CD4-positive, alpha-beta memory T cell (primary cell): Measurements from ENCODE around the gene ZNF79. TPM values are rescaled to one million over a fixed set of nuclear protein-coding genes. Genes with fewer than 3 reads are reported as not detected.

Source experiments
- CTCF ChIA-PET: fragments of 350-600 bp; sonication (Branson Sonifier 250); formaldehyde crosslinking; loops from one replicate; lab custom pipeline; 2021; ENCODE audit warnings: inconsistent platforms; ENCODE audit not compliant: partially characterized antibody; lab: Charles Lee
- POLR2A ChIA-PET: fragments of 350-600 bp; sonication (Branson Sonifier 250); formaldehyde crosslinking; loops from one replicate; lab custom pipeline; 2021; ENCODE audit not compliant: partially characterized antibody; lab: Charles Lee
- DNase-seq, 5 donors: peaks; one replicate each; pipeline versions ENCODE4 v3.0.0 to v3.0.0-alpha.2; 2020 to 2022; ENCODE audit warnings: mixed read lengths in 1 of 5
- H3K27ac ChIP-seq: one replicate; pipeline ENCODE4 v1.7.0; 2013; ENCODE audit warnings: low read depth, low read length
- H3K27me3 ChIP-seq: 2 replicates; pipeline ENCODE4 v1.7.0; 2013; ENCODE audit warnings: mild to moderate bottlenecking, low read length, moderate library complexity; ENCODE audit not compliant: insufficient read depth
- H3K36me3 ChIP-seq: 2 replicates; pipeline ENCODE4 v1.7.0; 2013; ENCODE audit warnings: mild to moderate bottlenecking, low read length, moderate library complexity; ENCODE audit not compliant: insufficient read depth
- H3K4me1 ChIP-seq: 2 replicates; pipeline ENCODE4 v1.7.0; 2013; ENCODE audit warnings: mild to moderate bottlenecking, low read length, moderate library complexity; ENCODE audit not compliant: insufficient read depth
- H3K4me3 ChIP-seq, 2 donors: one replicate each; pipeline ENCODE4 v1.7.0; 2013; ENCODE audit warnings: low read length in 2 of 2, mild to moderate bottlenecking in 1 of 2
- H3K9me3 ChIP-seq, 2 donors: one replicate each; pipeline ENCODE4 v1.7.0; 2013; ENCODE audit warnings: low read length in 2 of 2, control low read depth in 1 of 2; ENCODE audit not compliant: control insufficient read depth in 1 of 2
- H3K27ac Mint-ChIP-seq, 7 donors: one replicate each; pipeline ENCODE4 v1.8.0; 2020 to 2021; ENCODE audit warnings: mixed read lengths in 7 of 7, mild to moderate bottlenecking in 6 of 7, inconsistent platforms in 3 of 7, moderate library complexity in 3 of 7
- H3K27me3 Mint-ChIP-seq, 2 donors: one replicate each; pipeline ENCODE4 v1.8.0; 2020 to 2021; ENCODE audit warnings: mixed read lengths in 2 of 2
- H3K36me3 Mint-ChIP-seq, 2 donors: one replicate each; pipeline ENCODE4 v1.8.0; 2020 to 2021; ENCODE audit warnings: mixed read lengths in 2 of 2, inconsistent platforms in 1 of 2, mild to moderate bottlenecking in 1 of 2
- H3K4me1 Mint-ChIP-seq, 4 donors: one replicate each; pipeline ENCODE4 v1.8.0; 2020 to 2021; ENCODE audit warnings: mixed read lengths in 4 of 4, mild to moderate bottlenecking in 1 of 4
- H3K4me3 Mint-ChIP-seq, 8 donors: one replicate each; pipeline ENCODE4 v1.8.0; 2020 to 2021; ENCODE audit warnings: mixed read lengths in 8 of 8, mild to moderate bottlenecking in 7 of 8, moderate library complexity in 6 of 8, inconsistent platforms in 3 of 8
- H3K9me3 Mint-ChIP-seq, 8 donors: one replicate each; pipeline ENCODE4 v1.8.0; 2020 to 2021; ENCODE audit warnings: mixed read lengths in 8 of 8, mild to moderate bottlenecking in 5 of 8, inconsistent platforms in 3 of 8, moderate library complexity in 1 of 8
- intact Hi-C: fragments of 100-400 bp; cut with micrococcal nuclease; formaldehyde crosslinking; loops from one replicate; pipeline ENCODE4 v1.15.1; 2023
- polyA plus RNA-seq, 2 donors: library from polyadenylated mRNA; unstranded; fragments of 300-500 nt; fragmentation: Illumina TruSeq; gene quantifications; one replicate each; pipeline ENCODE4 v1.2.3, GENCODE V29; 2021
- total RNA-seq, 2 experiments: library from RNA; stranded (reverse); gene quantifications; one replicate each; pipeline ENCODE4 v1.2.3, GENCODE V29; 2021

Gene ZNF79
- total and polyA plus RNA-seq, 4 experiments from 2014 or later: 1.0 to 22.5 (median 14.0) TPM

GRCh38 chr9:127474592-127474991, 50.4 kb downstream of the ZNF79 start:
- intact Hi-C loops: no loop called here
- CTCF ChIA-PET: no interaction called here
- Mint-ChIP-seq H3K4me3 (no peak overlapping the region), H3K4me1 (no peaks in the 10 kb centered on the region), H3K9me3 (no peaks in the 10 kb centered on the region), H3K27ac (peak overlapping the region in 1 of 7 donors; percentile 50), H3K27me3 (no peaks in the 10 kb centered on the region), H3K36me3 (peaks cover 23 to 34% of the 10 kb centered on the region in 2 donors)
- H3K4me1 ChIP-seq: no peaks in the 10 kb centered on the region
- POLR2A ChIA-PET: interaction anchor here (0.6 to 1.1 kb wide), 2 partner anchors 23 to 28 kb away, joined by 3 read pairs; partner anchors contain the start of gene LRSAM1
- no peak overlapping the region for H3K4me3 ChIP-seq
- peaks cover 6% of the 10 kb centered on the region for H3K36me3 ChIP-seq
- H3K27ac ChIP-seq: no peak overlapping the region
- H3K9me3 ChIP-seq: no peaks in the 10 kb centered on the region
- H3K27me3 ChIP-seq: no peaks in the 10 kb centered on the region
- DNase-seq: no peak

GRCh38 chr9:127479507-127480081, 55.4 kb downstream of the ZNF79 start:
- Histone ChIP-seq H3K9me3 (no peaks in the 10 kb centered on the region), H3K36me3 (peaks cover 29% of the 10 kb centered on the region), H3K4me3 (no peak overlapping the region), H3K4me1 (no peaks in the 10 kb centered on the region), H3K27ac (no peak overlapping the region), H3K27me3 (no peaks in the 10 kb centered on the region)
- CTCF ChIA-PET: no interaction called here
- Mint-ChIP-seq H3K4me1 (no peaks in the 10 kb centered on the region), H3K27ac (no peak overlapping the region), H3K9me3 (no peaks in the 10 kb centered on the region), H3K36me3 (peaks cover 23 to 37% of the 10 kb centered on the region in 2 donors), H3K27me3 (no peaks in the 10 kb centered on the region), H3K4me3 (no peak overlapping the region)
- DNase-seq: no peak
- POLR2A ChIA-PET: no interaction called here
- intact Hi-C loops: no loop called here

GRCh38 chr9:127482662-127483061, 58.5 kb downstream of the ZNF79 start:
- H3K36me3 ChIP-seq: peaks cover 29% of the 10 kb centered on the region
- peaks cover 31 to 46% of the 10 kb centered on the region in 2 donors for H3K36me3 Mint-ChIP-seq
- peak overlapping the region in 1 of 7 donors; percentile 4 for H3K27ac Mint-ChIP-seq

GRCh38 chr9:127485995-127486394, 61.8 kb downstream of the ZNF79 start:
- H3K27ac Mint-ChIP-seq: no peak overlapping the region

More at GRCh38 chr9:127482662-127483061, 58.5 kb downstream of the ZNF79 start:
- Histone ChIP-seq H3K4me3 (no peak overlapping the region), H3K9me3 (no peaks in the 10 kb centered on the region), H3K27ac (no peak overlapping the region), H3K4me1 (no peaks in the 10 kb centered on the region), H3K27me3 (no peaks in the 10 kb centered on the region)
- Mint-ChIP-seq H3K9me3 (no peaks in the 10 kb centered on the region), H3K27me3 (no peaks in the 10 kb centered on the region), H3K4me1 (no peaks in the 10 kb centered on the region), H3K4me3 (no peak overlapping the region)
- ChIA-PET POLR2A (interaction anchor here (1.3 kb wide), 1 partner anchor 31 kb away, joined by 3 read pairs; the partner anchor contains the start of genes LRSAM1 and RPL12), CTCF (no interaction called here)
- DNase-seq: no peak
- intact Hi-C loops: no loop called here

GRCh38 chr9:127488946-127489345, 64.8 kb downstream of the ZNF79 start:
- Mint-ChIP-seq H3K4me3 (no peak overlapping the region), H3K27ac (no peak overlapping the region), H3K36me3 (peaks cover 29 to 48% of the 10 kb centered on the region in 2 donors), H3K4me1 (no peaks in the 10 kb centered on the region), H3K27me3 (no peaks in the 10 kb centered on the region), H3K9me3 (no peaks in the 10 kb centered on the region)
- Histone ChIP-seq H3K4me1 (no peaks in the 10 kb centered on the region), H3K27me3 (no peaks in the 10 kb centered on the region), H3K4me3 (no peak overlapping the region), H3K27ac (no peak overlapping the region), H3K9me3 (no peaks in the 10 kb centered on the region), H3K36me3 (peaks cover 4% of the 10 kb centered on the region)
- no peak for DNase-seq
- ChIA-PET CTCF (interaction anchor here (1.4 kb wide), 1 partner anchor 96 kb away, joined by 3 read pairs; no protein-coding TSS in a partner anchor), POLR2A (no interaction called here)
- intact Hi-C loops: no loop called here

More at GRCh38 chr9:127485995-127486394, 61.8 kb downstream of the ZNF79 start:
- ChIA-PET CTCF (no interaction called here), POLR2A (no interaction called here)
- Histone ChIP-seq H3K36me3 (peaks cover 10% of the 10 kb centered on the region), H3K27ac (no peak overlapping the region), H3K27me3 (no peaks in the 10 kb centered on the region), H3K4me1 (no peaks in the 10 kb centered on the region), H3K9me3 (no peaks in the 10 kb centered on the region), H3K4me3 (no peak overlapping the region)
- Mint-ChIP-seq H3K4me3 (no peak overlapping the region), H3K36me3 (peaks cover 25 to 37% of the 10 kb centered on the region in 2 donors), H3K27me3 (no peaks in the 10 kb centered on the region), H3K4me1 (no peaks in the 10 kb centered on the region), H3K9me3 (no peaks in the 10 kb centered on the region)
- intact Hi-C loops: no loop called here
- DNase-seq: no peak

GRCh38 chr9:127489471-127490115, 65.4 kb downstream of the ZNF79 start:
- Mint-ChIP-seq H3K36me3 (peaks cover 27 to 46% of the 10 kb centered on the region in 2 donors), H3K27ac (no peak overlapping the region), H3K9me3 (no peaks in the 10 kb centered on the region), H3K27me3 (no peaks in the 10 kb centered on the region), H3K4me1 (no peaks in the 10 kb centered on the region), H3K4me3 (no peak overlapping the region)
- ChIA-PET POLR2A (no interaction called here), CTCF (no interaction called here)
- DNase-seq: no peak
- no peaks in the 10 kb centered on the region for H3K4me1 ChIP-seq
- intact Hi-C loops: no loop called here
- H3K9me3 ChIP-seq: no peaks in the 10 kb centered on the region
- H3K27ac ChIP-seq: no peak overlapping the region
- H3K27me3 ChIP-seq: no peaks in the 10 kb centered on the region
- no peak overlapping the region for H3K4me3 ChIP-seq
- H3K36me3 ChIP-seq: peaks cover 4% of the 10 kb centered on the region

GRCh38 chr9:127490535-127491230, 66.5 kb downstream of the ZNF79 start:
- no peak overlapping the region for H3K4me3 Mint-ChIP-seq
- Histone ChIP-seq H3K27ac (no peak overlapping the region), H3K36me3 (peaks cover 9% of the 10 kb centered on the region), H3K27me3 (no peaks in the 10 kb centered on the region), H3K4me1 (no peaks in the 10 kb centered on the region), H3K9me3 (no peaks in the 10 kb centered on the region), H3K4me3 (no peak overlapping the region)
- peaks cover 26 to 42% of the 10 kb centered on the region in 2 donors for H3K36me3 Mint-ChIP-seq
- no peaks in the 10 kb centered on the region for H3K9me3 Mint-ChIP-seq
- H3K27me3 Mint-ChIP-seq: no peaks in the 10 kb centered on the region
- intact Hi-C loops: no loop called here
- no peaks in the 10 kb centered on the region for H3K4me1 Mint-ChIP-seq
- DNase-seq: no peak
- no peak overlapping the region for H3K27ac Mint-ChIP-seq
- ChIA-PET POLR2A (no interaction called here), CTCF (no interaction called here)
